Mucosa of gallbladder (tissue), 1 donor: ENCODE results near the gene TSSK6. TPM values are rescaled to one million over a fixed set of nuclear protein-coding genes. Genes with fewer than 3 reads are reported as not detected.

ENCODE experiments used
- DNase-seq: peaks from one replicate; pipeline ENCODE4 v3.0.0-alpha.2; 2020; ENCODE audit warnings: low spot score
- total RNA-seq: library from RNA; stranded (reverse); gene quantifications from one replicate; pipeline ENCODE4 v1.2.1, GENCODE V29; 2021
- donor health status: DM: no; HTN: no; CAD: no.

The TSSK6 gene
- total RNA-seq, 1 donor from 2014 or later: 3.3 TPM

GRCh38 chr19:19505669-19506326 is 9.6 kb downstream of the TSSK6 start:
- DNase-seq: no peak

DNA sequence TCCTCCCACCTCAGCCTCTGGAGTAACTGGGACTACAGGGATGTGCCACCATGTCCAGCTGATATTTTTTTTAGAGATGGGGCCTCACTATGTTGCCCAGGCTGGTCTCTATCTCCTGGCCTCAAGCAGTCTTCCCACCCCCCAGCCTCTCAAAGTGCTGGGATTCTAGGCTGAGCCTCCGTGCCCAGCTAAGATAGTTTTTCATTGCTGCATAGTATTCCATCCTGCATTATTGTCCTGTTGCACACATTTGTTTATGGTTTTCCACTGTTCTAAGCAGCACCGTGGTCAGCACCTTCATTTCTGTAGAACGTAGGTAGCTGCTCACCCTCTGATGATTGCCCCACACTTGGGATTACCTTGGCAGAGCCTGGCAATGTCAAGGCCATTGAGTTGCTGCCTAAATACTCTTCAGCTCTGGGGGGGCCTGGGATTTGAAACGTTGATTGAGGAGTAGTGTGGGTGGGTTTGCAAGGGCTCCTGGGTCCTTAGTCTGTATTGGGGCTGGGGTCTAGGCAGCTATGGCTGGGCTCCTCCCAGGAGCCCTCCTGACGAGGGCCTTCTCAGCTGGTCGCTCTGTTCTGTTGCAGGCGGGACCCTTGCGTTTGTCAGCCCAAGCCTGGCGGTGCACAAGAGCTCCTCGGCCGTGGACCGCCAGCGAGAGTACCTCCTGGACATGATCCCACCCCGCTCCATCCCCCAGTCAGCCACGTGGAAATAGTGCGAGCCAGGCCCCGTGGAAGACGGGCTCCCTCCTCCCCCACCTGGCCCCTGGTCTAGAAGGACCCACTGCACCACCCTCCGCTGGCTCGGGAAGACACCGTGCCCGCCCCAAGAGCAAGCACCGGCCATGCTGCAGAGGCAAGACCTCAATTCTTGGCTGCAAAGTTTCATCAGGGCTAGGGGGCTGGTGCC is 10.3 kb downstream of the TSSK6 start:
- DNase-seq: no peak

DNA sequence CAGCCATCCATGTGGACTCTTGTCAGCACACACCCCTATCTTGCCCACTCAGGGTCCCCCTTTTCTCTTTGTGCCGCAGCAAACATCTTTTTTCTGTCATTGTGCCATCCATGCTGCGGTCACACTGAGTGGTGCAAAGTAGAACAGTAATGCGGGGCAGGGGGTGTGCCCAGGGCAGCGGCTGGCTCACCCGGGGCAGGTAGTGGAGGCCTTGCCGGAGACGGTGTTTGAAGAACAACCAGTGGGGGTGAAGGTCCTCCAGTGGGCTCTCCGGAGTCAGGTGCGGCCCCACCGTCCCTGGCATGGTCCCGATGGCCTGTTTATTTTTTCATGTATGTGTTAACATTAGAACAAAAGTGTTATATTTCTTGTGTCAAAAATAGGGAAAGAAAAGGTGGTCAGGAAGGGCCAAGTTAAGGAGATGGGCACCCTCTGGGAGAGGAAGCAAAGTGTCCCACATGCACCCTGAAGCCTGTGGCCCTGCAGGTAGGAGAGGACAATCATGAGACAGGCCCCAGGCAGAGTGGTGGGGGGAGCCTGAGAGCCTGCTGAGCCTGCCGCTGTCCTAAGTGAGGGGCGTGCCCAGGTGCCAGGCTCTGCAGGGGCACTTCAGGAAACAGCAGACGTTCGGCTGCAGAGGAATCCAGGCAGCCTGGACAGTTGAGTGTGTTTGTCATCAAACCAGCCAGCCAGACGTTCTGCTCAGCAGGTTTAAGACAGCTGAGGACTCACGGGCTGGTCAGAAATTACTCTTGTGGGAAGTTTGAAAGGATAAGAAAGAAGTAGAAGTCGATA is 12.3 kb downstream of the TSSK6 start:
- DNase-seq: no peak

DNA sequence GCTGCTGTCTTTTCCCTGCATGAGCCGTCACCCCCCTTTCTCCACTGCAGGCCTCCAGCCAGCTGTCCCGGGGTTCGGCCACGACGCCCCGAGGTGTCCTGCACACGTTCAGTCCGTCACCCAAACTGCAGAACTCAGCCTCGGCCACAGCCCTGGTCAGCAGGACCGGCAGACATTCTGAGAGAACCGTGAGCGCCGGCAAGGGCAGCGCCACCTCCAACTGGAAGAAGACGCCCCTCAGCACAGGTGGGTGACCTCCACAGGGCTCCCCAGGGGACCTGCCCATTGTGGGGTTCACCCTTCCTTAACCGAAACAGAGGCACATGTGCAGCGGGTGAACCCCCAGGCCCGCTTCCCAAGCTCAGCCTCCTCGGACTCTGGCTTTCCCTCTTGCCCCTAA is 13.1 kb downstream of the TSSK6 start:
- DNase-seq: no peak

DNA sequence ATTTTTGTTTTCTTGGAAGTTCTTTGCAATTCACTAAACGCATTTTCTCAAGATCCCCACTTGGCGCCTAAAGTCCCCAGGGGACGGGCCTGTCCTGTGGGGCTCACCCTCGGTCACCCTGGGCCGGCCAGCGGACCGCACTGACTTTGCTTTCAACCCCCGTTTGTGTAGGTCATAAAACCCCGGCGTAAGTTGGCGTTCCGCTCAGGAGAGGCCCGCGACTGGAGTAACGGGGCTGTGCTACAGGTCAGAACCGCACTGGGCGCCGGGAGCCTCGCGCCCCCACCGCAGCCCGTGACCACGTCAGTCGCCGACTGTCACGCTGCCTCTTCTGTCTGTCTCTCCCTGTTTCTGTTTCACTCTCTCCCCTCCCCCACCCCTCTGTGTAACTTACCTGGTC is 13.6 kb downstream of the TSSK6 start:
- DNase-seq: no peak

- DNase-seq: no peak
These were observed 14.2 kb downstream of the TSSK6 start for GRCh38 chr19:19500975-19501644.

DNA sequence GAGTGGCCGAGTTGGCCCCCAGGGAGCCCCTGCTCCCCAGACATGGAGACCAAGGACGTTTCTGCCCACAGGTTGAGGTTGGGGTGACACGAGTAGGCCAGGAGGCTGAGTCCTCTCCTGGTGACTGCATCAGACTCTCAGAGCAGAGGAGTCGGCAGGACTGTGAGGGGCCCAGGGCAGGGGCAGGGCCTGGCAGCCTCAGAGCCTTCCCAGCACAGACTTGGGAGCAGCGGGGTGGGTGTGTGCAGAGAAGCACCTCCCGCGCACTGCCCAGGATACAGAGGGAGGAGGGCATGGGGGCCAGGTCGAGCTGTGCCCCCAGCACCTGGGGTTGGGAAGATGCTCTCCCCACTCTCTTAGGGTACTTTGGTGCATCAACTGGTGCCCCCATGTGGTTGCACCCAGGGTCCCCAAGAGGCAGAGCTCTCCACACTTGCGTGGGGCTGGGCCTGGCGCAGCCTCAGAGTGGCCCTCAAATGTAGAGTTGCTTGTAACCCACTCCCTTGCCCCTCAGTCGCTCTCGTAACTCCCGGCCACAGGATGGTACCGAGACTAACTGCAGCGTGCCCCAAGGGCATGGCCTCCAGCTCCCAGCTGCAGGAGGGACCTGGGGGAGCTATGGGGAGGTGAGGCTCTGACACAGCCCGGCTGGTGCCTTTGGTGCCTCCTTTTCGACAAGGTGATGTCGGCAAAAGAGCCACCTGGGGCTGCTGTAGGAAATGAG is 15.9 kb downstream of the TSSK6 start:
- DNase-seq: no peak

DNA sequence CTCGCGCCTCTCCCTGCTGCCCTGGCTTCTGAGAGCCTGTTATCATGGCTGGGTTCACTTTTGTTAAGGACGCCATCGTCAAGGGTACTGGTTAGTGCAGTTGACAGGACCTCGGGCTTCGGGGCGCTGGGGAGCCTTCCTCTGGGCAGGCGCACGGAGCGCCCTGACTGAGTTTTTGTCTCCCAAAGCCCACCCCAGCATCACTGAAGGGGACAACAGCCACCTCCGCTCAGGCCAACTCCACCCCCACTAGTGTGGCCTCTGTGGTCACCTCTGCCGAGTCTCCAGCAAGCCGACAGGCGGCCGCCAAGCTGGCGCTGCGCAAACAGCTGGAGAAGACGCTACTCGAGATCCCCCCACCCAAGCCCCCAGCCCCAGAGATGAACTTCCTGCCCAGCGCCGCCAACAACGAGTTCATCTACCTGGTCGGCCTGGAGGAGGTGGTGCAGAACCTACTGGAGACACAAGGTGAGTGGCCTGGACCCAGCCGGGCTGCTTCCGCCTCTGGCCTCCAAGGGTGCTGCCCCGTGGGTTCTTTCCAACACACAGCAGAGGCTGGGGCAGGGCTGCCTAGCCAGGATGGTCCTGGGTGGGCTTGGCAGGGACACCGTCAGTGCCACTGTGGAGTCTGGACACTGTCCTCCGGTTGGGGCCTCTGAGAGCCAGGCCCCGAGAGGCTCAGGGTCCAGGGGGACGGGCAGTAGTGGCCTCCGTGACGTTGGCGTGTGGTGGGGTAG is 16.9 kb downstream of the TSSK6 start:
- no peak for DNase-seq

GRCh38 chr19:19495614-19496603 is 19.4 kb downstream of the TSSK6 start:
- DNase-seq: no peak

GRCh38 chr19:19493841-19494546 is 21.4 kb downstream of the TSSK6 start:
- no peak for DNase-seq

DNA sequence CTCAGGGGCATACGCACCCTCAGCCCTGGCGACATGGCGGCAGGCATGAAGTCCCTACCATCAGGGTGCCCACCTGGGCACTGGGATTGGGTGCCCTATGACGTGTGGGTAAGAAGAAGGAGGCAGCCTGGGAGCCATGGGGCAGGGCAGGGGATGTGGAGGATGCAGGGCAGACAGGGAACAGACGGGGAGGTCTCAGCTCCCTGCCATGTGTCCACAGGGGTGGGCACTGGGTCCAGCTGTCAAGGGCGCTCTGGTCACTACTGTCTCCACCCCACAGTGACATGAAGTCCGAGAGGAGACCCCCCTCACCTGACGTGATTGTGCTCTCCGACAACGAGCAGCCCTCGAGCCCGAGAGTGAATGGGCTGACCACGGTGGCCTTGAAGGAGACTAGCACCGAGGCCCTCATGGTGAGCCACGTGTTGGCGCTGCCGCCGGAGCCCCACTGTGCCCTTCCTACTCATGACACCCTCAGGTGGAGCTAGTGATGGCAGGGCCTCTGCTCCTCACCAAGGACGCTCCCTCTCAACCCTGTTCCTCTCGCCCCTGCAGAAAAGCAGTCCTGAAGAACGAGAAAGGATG is 23.2 kb downstream of the TSSK6 start:
- DNase-seq: no peak

- DNase-seq: no peak
These were observed 23.9 kb downstream of the TSSK6 start for GRCh38 chr19:19491321-19492025.

DNA sequence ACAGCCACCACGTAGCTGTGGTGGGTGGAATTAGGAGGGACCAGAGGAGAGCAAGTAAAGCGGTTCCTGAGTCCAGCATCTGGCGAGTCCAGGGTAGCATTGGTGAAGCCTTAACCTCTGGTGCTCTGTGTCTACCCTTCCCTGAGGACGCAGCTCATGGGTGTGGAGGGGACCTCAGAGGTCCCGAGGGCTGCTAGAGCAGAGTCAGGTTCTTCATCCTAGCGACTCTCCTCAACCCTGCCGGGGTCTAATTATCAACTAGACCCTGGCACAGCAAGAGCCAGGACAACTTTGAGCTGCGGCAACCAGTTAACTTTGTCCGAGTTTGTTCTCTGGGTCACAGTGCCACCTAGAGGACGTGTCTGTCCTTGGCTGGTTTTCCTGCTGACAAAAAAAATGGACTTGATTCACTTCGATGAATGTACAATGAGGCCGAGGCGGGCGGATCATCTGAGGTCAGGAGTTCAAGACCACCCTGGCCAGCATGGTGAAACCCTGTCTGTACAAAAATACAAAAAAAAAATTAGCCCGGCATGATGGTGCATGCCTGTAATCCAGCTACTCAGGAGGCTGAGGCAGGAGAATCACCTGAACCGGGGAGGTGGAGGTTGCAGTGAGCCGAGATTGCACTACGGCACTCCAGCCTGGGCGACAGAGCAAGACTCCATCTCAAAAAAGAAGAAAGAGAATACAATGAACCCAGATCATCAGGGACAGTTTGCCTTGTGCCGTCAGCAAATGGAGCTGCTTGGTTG is 25.0 kb downstream of the TSSK6 start:
- peak; percentile 84 for DNase-seq

GRCh38 chr19:19489804-19490204 is 25.5 kb downstream of the TSSK6 start:
- no peak for DNase-seq

DNA sequence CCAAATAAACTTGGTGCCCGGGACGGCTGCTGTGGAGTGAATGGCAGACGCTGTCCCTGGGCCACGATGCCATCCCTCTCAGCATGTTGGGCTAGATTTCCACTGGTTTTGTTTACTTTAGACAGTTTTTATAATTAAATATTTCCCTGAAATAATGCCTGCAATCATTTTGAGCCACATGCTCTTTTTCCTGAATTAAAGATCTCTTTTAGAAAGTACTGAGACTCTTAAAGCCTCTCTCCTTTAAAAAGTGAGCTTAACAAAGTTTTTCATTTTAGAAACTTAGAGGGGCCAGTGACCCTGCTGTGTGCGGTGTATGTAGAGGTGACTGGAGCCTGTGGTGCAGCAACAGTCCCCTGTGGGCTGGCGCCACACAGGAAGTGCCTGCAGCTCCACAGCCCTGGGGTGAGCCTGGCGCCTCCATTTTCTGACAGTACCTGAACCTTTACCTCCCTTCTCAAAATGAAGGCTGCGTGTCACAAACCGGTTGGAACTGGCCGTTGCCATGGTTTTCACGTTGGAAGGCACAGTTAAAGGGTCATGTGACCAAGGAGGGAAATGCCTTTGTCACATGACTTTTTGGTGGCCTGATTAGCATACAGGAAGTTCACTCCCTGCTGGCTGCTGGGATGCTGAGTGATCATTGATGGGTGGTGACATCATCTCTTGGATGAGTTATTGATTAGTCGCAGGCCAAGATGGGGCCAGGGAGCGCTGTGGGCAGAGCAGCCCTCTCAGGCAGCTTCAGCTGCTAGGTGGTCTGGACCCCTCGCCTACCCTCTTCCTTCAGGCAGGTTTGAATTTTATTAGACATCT is 26.3 kb downstream of the TSSK6 start:
- DNase-seq: peak; percentile 93
